IMR-90 (cell line): Measurements from ENCODE around the gene HES7. TPM values are rescaled to one million over a fixed set of nuclear protein-coding genes. Genes with fewer than 3 reads are reported as not detected.

Experiments
- ATAC-seq: fragments of 200-7000 bp; cut with Tn5 transposase; 2 replicates; pipeline ENCODE4 v1.9.1; 2020; ENCODE audit warnings: low read depth, mild to moderate bottlenecking, moderate library complexity
- BruUV-seq: library from RNA; stranded (reverse); fragments of 400-500 nt; replicated peaks from 2 replicates; lab custom pipeline; 2021; lab: Mats Ljungman, UMichigan
- CTCF ChIA-PET: fragments of 300-600 bp; formaldehyde crosslinking; extraction: SDS; loops from one replicate; lab custom pipeline; 2021; ENCODE audit warnings: antibody characterized with exemption; lab: Yijun Ruan, JAX
- POLR2A ChIA-PET: fragments of 300-600 bp; sonication (Branson Sonifier 250); formaldehyde crosslinking; loops from one replicate; lab custom pipeline; 2022; ENCODE audit warnings: antibody characterized with exemption; ENCODE audit not compliant: unreplicated experiment; lab: Charles Lee
- DNase-seq: peaks from one replicate; pipeline ENCODE4 v3.0.0; 2013
- H2AFZ ChIP-seq: replicated peaks from 2 replicates; pipeline ENCODE3; 2013; ENCODE audit warnings: low read length, mild to moderate bottlenecking; ENCODE audit not compliant: poor library complexity
- H2AK5ac ChIP-seq: 2 replicates; pipeline ENCODE4 v1.6.1; 2013; ENCODE audit warnings: low read depth, low read length, inconsistent platforms
- H2AK9ac ChIP-seq: replicated peaks from 2 replicates; pipeline ENCODE3; 2013; ENCODE audit warnings: mild to moderate bottlenecking, low read depth, low read length, moderate library complexity; ENCODE audit not compliant: poor library complexity
- H2BK120ac ChIP-seq: 2 replicates; pipeline ENCODE4 v1.6.1; 2013; ENCODE audit warnings: low read depth, low read length, inconsistent platforms
- H2BK15ac ChIP-seq: 3 replicates; pipeline ENCODE4 v1.6.1; 2013; ENCODE audit warnings: low read depth, low read length, inconsistent platforms
- H2BK20ac ChIP-seq: 2 replicates; pipeline ENCODE4 v1.6.1; 2013; ENCODE audit warnings: low read depth, mild to moderate bottlenecking, inconsistent platforms, low read length, moderate library complexity
- H2BK5ac ChIP-seq: 2 replicates; pipeline ENCODE4 v1.6.1; 2013; ENCODE audit warnings: mild to moderate bottlenecking, low read depth, low read length, inconsistent platforms; ENCODE audit not compliant: poor library complexity, severe bottlenecking
- H3K14ac ChIP-seq: replicated peaks from 2 replicates; pipeline ENCODE4 v1.6.1; 2013; ENCODE audit warnings: low read depth, low read length, inconsistent platforms
- H3K18ac ChIP-seq: 2 replicates; pipeline ENCODE4 v1.6.1; 2013; ENCODE audit warnings: low read depth, low read length, control low read depth
- H3K23ac ChIP-seq: 2 replicates; pipeline ENCODE4 v1.6.1; 2013; ENCODE audit warnings: low read depth, low read length, inconsistent platforms
- H3K27ac ChIP-seq: 2 replicates; pipeline ENCODE4 v1.5.1; 2013; ENCODE audit warnings: mild to moderate bottlenecking, control low read depth, low read length; ENCODE audit not compliant: insufficient read depth
- H3K27me3 ChIP-seq: 2 replicates; pipeline ENCODE4 v1.6.1; 2013; ENCODE audit warnings: low read length; ENCODE audit not compliant: control insufficient read depth, insufficient read depth
- H3K36me3 ChIP-seq: 2 replicates; pipeline ENCODE4 v1.6.1; 2013; ENCODE audit warnings: low read length, mixed read lengths; ENCODE audit not compliant: control insufficient read depth, insufficient read depth
- H3K4ac ChIP-seq: 2 replicates; pipeline ENCODE4 v1.6.1; 2013; ENCODE audit warnings: low read depth, low read length, inconsistent platforms
- H3K4me1 ChIP-seq: 2 replicates; pipeline ENCODE4 v1.6.1; 2013; ENCODE audit warnings: low read length, mixed read lengths; ENCODE audit not compliant: control insufficient read depth, insufficient read depth
- H3K4me2 ChIP-seq: 2 replicates; pipeline ENCODE4 v1.6.1; 2013; ENCODE audit warnings: low read depth, mild to moderate bottlenecking, control low read depth, low read length, moderate library complexity
- H3K4me3 ChIP-seq: 2 replicates; pipeline ENCODE4 v1.5.1; 2013; ENCODE audit warnings: low read depth, mild to moderate bottlenecking, control low read depth, low read length, moderate library complexity; ENCODE audit not compliant: insufficient read depth
- H3K56ac ChIP-seq: 2 replicates; pipeline ENCODE4 v1.6.1; 2013; ENCODE audit warnings: low read length, inconsistent platforms; ENCODE audit not compliant: insufficient read depth; ENCODE audit errors: extremely low read depth
- H3K79me1 ChIP-seq, 2 experiments: 2 replicates each; pipeline ENCODE4 v1.6.1; 2013; ENCODE audit warnings: low read length in 2 of 2, inconsistent platforms in 1 of 2, low read depth in 1 of 2
- H3K9ac ChIP-seq: 2 replicates; pipeline ENCODE4 v1.6.1; 2013; ENCODE audit warnings: low read depth, low read length, control low read depth
- H3K9me1 ChIP-seq: 2 replicates; pipeline ENCODE4 v1.6.1; 2013; ENCODE audit warnings: low read length, inconsistent platforms; ENCODE audit not compliant: insufficient read depth
- H3K9me3 ChIP-seq: 2 replicates; pipeline ENCODE4 v1.6.1; 2013; ENCODE audit warnings: low read length; ENCODE audit not compliant: control insufficient read depth, insufficient read depth
- H4K20me1 ChIP-seq: 2 replicates; pipeline ENCODE4 v1.6.1; 2013; ENCODE audit warnings: low read length, inconsistent platforms; ENCODE audit not compliant: insufficient read depth
- H4K5ac ChIP-seq: 2 replicates; pipeline ENCODE4 v1.6.1; 2013; ENCODE audit warnings: mild to moderate bottlenecking, low read depth, low read length, control low read depth
- H4K8ac ChIP-seq, 2 experiments: 2 replicates each; pipeline ENCODE4 v1.6.1; 2013; ENCODE audit warnings: low read depth in 2 of 2, low read length in 2 of 2, control low read depth in 1 of 2, inconsistent platforms in 1 of 2
- H4K91ac ChIP-seq: 2 replicates; pipeline ENCODE4 v1.6.1; 2013; ENCODE audit warnings: low read depth, low read length, inconsistent platforms; ENCODE audit not compliant: insufficient read depth
- BHLHE40 ChIP-seq: fragments of 150-350 bp; IDR thresholded peaks from 2 replicates; pipeline ENCODE4 v1.6.1; 2016; ENCODE audit warnings: mild to moderate bottlenecking, low read depth, low read length
- CEBPB ChIP-seq: IDR thresholded peaks from 2 replicates; pipeline ENCODE4 v1.6.1; 2012; ENCODE audit warnings: low read depth, low read length, improper control_type of control experiment
- CHD1 ChIP-seq: IDR thresholded peaks from 2 replicates; pipeline ENCODE4 v1.6.1; 2012; ENCODE audit warnings: low read depth, low read length, improper control_type of control experiment
- CTCF ChIP-seq: conservative IDR thresholded peaks from 2 replicates; pipeline ENCODE4 v1.5.1; 2012; ENCODE audit warnings: mild to moderate bottlenecking, low read depth, low read length, improper control_type of control experiment
- ELK1 ChIP-seq: fragments of 150-350 bp; IDR thresholded peaks from 2 replicates; pipeline ENCODE4 v1.6.1; 2016; ENCODE audit warnings: low read depth, mild to moderate bottlenecking, low read length, moderate library complexity, borderline replicate concordance
- FOS ChIP-seq: fragments of 150-350 bp; IDR thresholded peaks from 2 replicates; pipeline ENCODE4 v1.6.1; 2016; ENCODE audit warnings: low read depth, low read length
- MAZ ChIP-seq: IDR thresholded peaks from 2 replicates; pipeline ENCODE4 v1.6.1; 2012; ENCODE audit warnings: low read depth, mild to moderate bottlenecking, low read length, improper control_type of control experiment, moderate library complexity, borderline replicate concordance
- MXI1 ChIP-seq: IDR thresholded peaks from 2 replicates; pipeline ENCODE4 v1.6.1; 2012; ENCODE audit warnings: low read depth, mild to moderate bottlenecking, low read length, moderate library complexity, borderline replicate concordance
- NFE2L2 ChIP-seq: fragments of 150-350 bp; IDR thresholded peaks from 2 replicates; pipeline ENCODE4 v1.6.1; 2016; ENCODE audit warnings: low read depth, mild to moderate bottlenecking, low read length
- POLR2A ChIP-seq: IDR thresholded peaks from 2 replicates; pipeline ENCODE4 v1.6.1; 2012; ENCODE audit warnings: mild to moderate bottlenecking, low read depth, low read length
- RAD21 ChIP-seq: IDR thresholded peaks from 2 replicates; pipeline ENCODE4 v1.6.1; 2012; ENCODE audit warnings: low read length, improper control_type of control experiment
- RCOR1 ChIP-seq: IDR thresholded peaks from 2 replicates; pipeline ENCODE4 v1.6.1; 2012; ENCODE audit warnings: mild to moderate bottlenecking, low read length, improper control_type of control experiment; ENCODE audit not compliant: insufficient replicate concordance
- RFX5 ChIP-seq: IDR thresholded peaks from 2 replicates; pipeline ENCODE4 v1.8.0; 2012; ENCODE audit warnings: low read depth, mild to moderate bottlenecking, low read length, moderate library complexity
- SMC3 ChIP-seq: fragments of 150-350 bp; IDR thresholded peaks from 2 replicates; pipeline ENCODE4 v1.6.1; 2016; ENCODE audit warnings: low read depth, mild to moderate bottlenecking, antibody characterized with exemption, low read length, moderate library complexity
- USF2 ChIP-seq: fragments of 150-350 bp; IDR thresholded peaks from 2 replicates; pipeline ENCODE4 v1.6.1; 2017; ENCODE audit warnings: mild to moderate bottlenecking, antibody characterized with exemption, low read length, low read depth
- WGBS, 2 experiments: methylation state at CpG; one replicate each; pipeline versions ENCODE4 v1.1.5 to v1.1.7; 2013; ENCODE audit warnings: missing lambda C conversion rate in 2 of 2; ENCODE audit not compliant: insufficient read length in 1 of 2; ENCODE audit errors: extremely low coverage in 2 of 2; 5-methylcytosine and 5-hydroxymethylcytosine counted together
- dilution Hi-C: fragments of 300-500 bp; cut with HindIII; formaldehyde crosslinking; loops from one replicate; pipeline ENCODE4 v1.14.3; 2018; ENCODE audit warnings: low sequenced_read_pairs; ENCODE audit not compliant: unreplicated experiment
- in situ Hi-C: fragments of 300-500 bp; cut with MboI; formaldehyde crosslinking; loops from 3 replicates; pipeline ENCODE4 v1.14.3; 2019; ENCODE audit warnings: low sequenced_read_pairs, inconsistent platforms, mixed read lengths
- intact Hi-C: fragments of 100-400 bp; cut with micrococcal nuclease; formaldehyde crosslinking; loops from 2 replicates; pipeline ENCODE4 v1.10.0; 2022
- polyA plus RNA-seq, 3 experiments: library from polyadenylated mRNA; depleted of rRNA; stranded (reverse); fragments of >200 nt; gene quantifications; 2 replicates each; pipeline ENCODE4 v1.2.3, GENCODE V29; 2012; ENCODE audit warnings: low replicate concordance in 1 of 3
- total RNA-seq: library from RNA; depleted of rRNA; stranded (reverse); fragments of >200 nt; gene quantifications from 2 replicates; pipeline ENCODE4 v1.2.3, GENCODE V29; 2012

Gene HES7
- total and polyA plus RNA-seq, 2 of the 4 experiments (the other 2 are of a cell fraction), result 0.43 TPM; not detected in 1

- POLR2A ChIA-PET, result no interaction called here
- in situ Hi-C loops (no loop called here), dilution Hi-C loops (no loop called here), intact Hi-C loops (no loop called here)
- CTCF ChIA-PET, result interaction anchor here (0.5 kb wide), 1 partner anchor 461 kb away, joined by 5 read pairs; no protein-coding TSS in a partner anchor
- no peak overlapping the region for H3K14ac ChIP-seq
- H3K27me3 ChIP-seq, result no peaks in the 10 kb centered on the region
- H3K9me3 ChIP-seq, result no peaks in the 10 kb centered on the region
- H3K27ac ChIP-seq, result no peak overlapping the region
- peak overlapping the region; percentile 55 for H2AK9ac ChIP-seq
- peaks cover 65% of the 10 kb centered on the region for H3K36me3 ChIP-seq
- ATAC-seq (no peak), DNase-seq (no peak)
- no TSS peak for BruUV-seq
- H2AK5ac ChIP-seq, result no peak overlapping the region
- no peak overlapping the region for H2BK120ac ChIP-seq
- peaks cover 5% of the 10 kb centered on the region for H4K20me1 ChIP-seq
- no peak overlapping the region for H4K5ac ChIP-seq
- 74% methylated on average over 4 of the region's 14 CpGs; no CpG with 5 or more reads in 1 of the 2 experiments for WGBS, 2 experiments
- H3K56ac ChIP-seq, result no peak overlapping the region
- H3K9me1 ChIP-seq, result peaks cover 5% of the 10 kb centered on the region; the same call in 1 of the 2 replicates
- no peak overlapping the region for H4K8ac ChIP-seq
- H2BK20ac ChIP-seq, result no peak overlapping the region
- H4K91ac ChIP-seq, result no peak overlapping the region
- no peak overlapping the region for H3K23ac ChIP-seq
- H3K4me1 ChIP-seq, result peaks cover 5% of the 10 kb centered on the region
- no peak overlapping the region for H3K4ac ChIP-seq
- H2BK15ac ChIP-seq, result no peak overlapping the region
- no peak overlapping the region for H3K4me3 ChIP-seq
- no peak overlapping the region for H2BK5ac ChIP-seq
- no peak overlapping the region for H3K9ac ChIP-seq
- H3K4me2 ChIP-seq, result no peak overlapping the region
- no peak overlapping the region for H2AFZ ChIP-seq
- peaks cover 3 to 11% of the 10 kb centered on the region in 2 experiments; a peak in 2 of 4 replicates for H3K79me1 ChIP-seq
- H3K18ac ChIP-seq, result no peak overlapping the region
- TF ChIP-seq POLR2A (no peak), BHLHE40 (no peak), CTCF (no peak), RAD21 (no peak), MAZ (no peak), CHD1 (no peak), FOS (no peak), RCOR1 (no peak), MXI1 (no peak), ELK1 (no peak), CEBPB (no peak), SMC3 (no peak), NFE2L2 (no peak), RFX5 (no peak), USF2 (no peak)
Measured at GRCh38 chr17:8146381-8147140, 22.7 kb upstream of the HES7 start.
